Suprapubic skin (tissue), 4 donors: Measurements from ENCODE around the gene COQ9. TPM values are rescaled to one million over a fixed set of nuclear protein-coding genes. Genes with fewer than 3 reads are reported as not detected.

Source experiments
- DNase-seq, 2 donors: peaks; one replicate each; pipeline ENCODE4 v3.0.0-alpha.2; 2019; ENCODE audit warnings: low spot score in 2 of 2
- H3K27ac ChIP-seq: fragments of 200-600 bp; sonication (generic); one replicate; pipeline ENCODE4 v1.5.1; 2019
- H3K27me3 ChIP-seq: fragments of 200-600 bp; sonication (generic); one replicate; pipeline ENCODE4 v1.5.1; 2019
- H3K36me3 ChIP-seq: fragments of 200-600 bp; sonication (generic); one replicate; pipeline ENCODE4 v1.5.1; 2019
- H3K4me1 ChIP-seq: fragments of 200-600 bp; sonication (generic); one replicate; pipeline ENCODE4 v1.5.1; 2019
- H3K4me3 ChIP-seq: fragments of 200-600 bp; sonication (generic); one replicate; pipeline ENCODE4 v1.5.1; 2019; ENCODE audit warnings: mild to moderate bottlenecking
- H3K9me3 ChIP-seq: fragments of 200-600 bp; sonication (generic); one replicate; pipeline ENCODE4 v1.5.1; 2019
- EP300 ChIP-seq: sonication (generic); formaldehyde crosslinking; IDR thresholded peaks from one replicate; pipeline ENCODE4 v1.6.1; 2017; ENCODE audit warnings: antibody characterized with exemption
- POLR2A ChIP-seq, 2 donors: fragments of 450-650 bp; IDR thresholded peaks; one replicate each; pipeline ENCODE4 v1.6.1; 2017; ENCODE audit warnings: antibody characterized with exemption in 2 of 2, mild to moderate bottlenecking in 2 of 2, moderate library complexity in 2 of 2
- POLR2AphosphoS5 ChIP-seq, 3 donors: sonication (generic); formaldehyde crosslinking; IDR thresholded peaks; one replicate each; pipeline ENCODE4 v1.6.1; 2017; ENCODE audit warnings: antibody characterized with exemption in 3 of 3
- WGBS: methylation state at CpG from one replicate; pipeline ENCODE4 v1.1.5; 2018; 5-methylcytosine and 5-hydroxymethylcytosine counted together
- total RNA-seq, 4 donors: library from RNA; depleted of rRNA; stranded (reverse); fragments of >200 nt; gene quantifications; one replicate each; pipeline ENCODE4 v1.1.0, GENCODE V29; 2016
- TF ChIP-seq, protein P1 (sequence below), 2 donors: fragments of 200-600 bp in 1 of 2; fragments of 450-650 bp in 1 of 2; sonication (generic) in 1 of 2; IDR thresholded peaks; one replicate each; pipeline ENCODE4 v1.5.1; 2016 to 2019; ENCODE audit warnings: antibody characterized with exemption in 2 of 2, mild to moderate bottlenecking in 1 of 2, moderate library complexity in 1 of 2

COQ9 gene
- total RNA-seq, 4 donors from 2014 or later: 45.7 to 60.1 (median 48.8) TPM

DNA sequence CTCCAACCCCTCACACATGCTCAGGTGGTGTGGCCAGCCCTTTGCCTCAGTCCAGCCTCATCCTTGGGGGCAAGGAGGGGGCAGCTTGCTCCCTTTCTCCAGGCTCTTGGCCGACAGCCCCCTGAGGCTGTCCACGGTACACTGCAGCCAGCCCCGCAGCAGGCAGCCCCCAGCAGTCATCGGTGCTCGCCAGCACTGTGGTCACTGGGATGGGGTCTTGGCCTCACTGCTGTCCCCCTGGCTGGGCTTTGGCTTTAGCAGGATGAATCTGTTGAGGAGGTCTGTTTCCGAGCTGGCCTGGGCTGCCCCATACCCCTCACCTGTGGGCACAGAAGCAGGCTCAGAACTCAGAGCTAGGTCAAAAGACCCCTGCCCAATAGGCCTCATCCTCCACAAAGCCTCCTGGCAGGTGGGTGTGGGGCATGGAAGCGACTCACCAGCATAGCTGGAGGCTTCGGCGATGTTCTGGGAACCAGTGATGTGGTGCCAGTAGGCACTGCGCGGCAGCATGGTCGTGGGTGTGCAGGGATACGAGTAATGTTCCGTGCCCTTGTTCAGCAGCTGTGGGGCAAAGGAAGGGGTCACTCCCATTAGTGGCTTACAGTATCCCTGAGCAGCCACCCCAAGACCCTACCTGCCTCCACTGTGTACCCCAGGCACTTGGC lies 26.0 kb downstream of the COQ9 start:
- peaks cover 73% of the 10 kb centered on the region for H3K36me3 ChIP-seq
- H3K4me3 ChIP-seq: no peak overlapping the region
- H3K27ac ChIP-seq: no peak overlapping the region
- DNase-seq: no peak
- no peak for TF ChIP-seq EP300
- no peak for TF ChIP-seq POLR2AphosphoS5 (IDR thresholded peaks at IDR 0.05)
- 83% methylated on average over 10 of the region's 14 CpGs for WGBS
- H3K9me3 ChIP-seq: no peaks in the 10 kb centered on the region
- H3K4me1 ChIP-seq: peaks cover 36% of the 10 kb centered on the region
- H3K27me3 ChIP-seq: no peaks in the 10 kb centered on the region

DNA sequence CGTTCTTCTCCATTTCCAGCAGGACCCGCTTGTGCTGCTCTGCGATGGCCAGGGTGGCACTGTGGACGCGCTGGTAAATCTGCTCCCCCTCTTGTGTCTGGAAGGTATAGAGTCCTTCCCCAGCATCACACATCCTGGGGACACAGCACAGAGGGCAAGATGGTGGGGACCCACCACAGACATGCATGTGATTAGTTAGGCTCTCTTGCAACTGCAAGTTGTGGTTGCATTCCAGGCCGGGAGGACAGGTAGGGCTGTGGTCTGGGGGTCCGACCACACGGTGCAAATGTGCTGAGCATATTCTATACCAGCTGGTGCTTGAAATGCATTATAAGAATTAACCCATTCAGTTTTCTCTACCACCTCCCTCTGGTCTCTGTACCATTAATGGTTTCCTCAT lies 26.6 kb downstream of the COQ9 start:
- Histone ChIP-seq H3K4me3 (no peak overlapping the region), H3K27me3 (no peaks in the 10 kb centered on the region), H3K9me3 (no peaks in the 10 kb centered on the region), H3K27ac (no peak overlapping the region), H3K4me1 (peaks cover 41% of the 10 kb centered on the region), H3K36me3 (peaks cover 67% of the 10 kb centered on the region)
- no peak for DNase-seq
- TF ChIP-seq EP300: no peak
- 80% methylated on average over 8 of the region's 8 CpGs for WGBS

DNA sequence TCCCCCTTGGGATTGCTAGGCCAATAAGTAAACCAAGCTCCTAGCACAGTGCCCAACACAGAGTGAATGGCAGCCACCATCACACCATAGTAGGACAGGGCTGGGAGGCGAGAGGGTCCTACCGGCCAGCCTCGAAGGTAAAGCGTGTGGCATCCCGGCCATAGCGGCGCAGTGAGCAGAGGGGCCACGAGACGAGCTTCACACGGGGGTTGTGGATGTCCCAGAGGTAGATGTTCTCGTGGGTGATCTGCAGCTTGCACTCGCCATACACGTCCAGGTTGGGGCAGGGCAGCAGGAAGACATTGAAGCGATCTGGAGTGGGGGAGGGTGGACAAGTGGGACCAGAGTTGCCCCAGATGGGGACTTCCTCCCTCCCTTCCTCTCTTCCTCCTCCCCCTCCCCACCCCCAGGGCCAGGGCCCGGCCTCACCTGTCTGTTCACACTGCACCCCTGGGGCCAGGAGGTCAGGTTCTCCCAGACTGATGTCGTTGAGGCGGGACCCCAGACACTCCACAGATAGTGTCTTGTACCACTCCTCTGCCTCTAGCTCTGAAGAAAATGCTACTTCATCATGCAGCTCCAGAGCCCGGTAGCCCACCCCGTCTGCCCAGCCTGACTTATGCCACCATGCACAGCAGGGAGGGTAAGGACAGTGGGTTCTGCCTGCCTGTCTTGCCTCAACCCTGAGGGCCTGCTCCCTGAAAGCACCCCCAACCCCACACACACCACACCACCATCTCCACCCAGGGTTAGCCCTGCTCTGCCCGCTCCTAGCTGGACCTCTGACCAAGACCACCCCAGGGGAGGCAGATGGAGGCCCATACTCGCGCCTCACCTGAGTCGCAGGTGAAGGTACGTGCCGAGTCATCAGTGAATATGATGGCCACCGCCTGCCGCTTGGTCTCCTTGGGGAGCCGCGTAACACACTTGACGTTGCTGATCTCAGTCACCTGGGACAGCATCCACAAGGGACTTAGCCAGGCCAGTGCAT lies 27.7 kb downstream of the COQ9 start:
- Histone ChIP-seq H3K27me3 (no peaks in the 10 kb centered on the region), H3K4me1 (peaks cover 46% of the 10 kb centered on the region), H3K36me3 (peaks cover 56% of the 10 kb centered on the region), H3K4me3 (no peak overlapping the region), H3K27ac (no peak overlapping the region), H3K9me3 (no peaks in the 10 kb centered on the region)
- TF ChIP-seq POLR2AphosphoS5 (IDR thresholded peaks at IDR 0.05) (no peak), POLR2A (IDR thresholded peaks at IDR 0.05) (no peak), EP300 (no peak)
- TF ChIP-seq, protein P1, sequence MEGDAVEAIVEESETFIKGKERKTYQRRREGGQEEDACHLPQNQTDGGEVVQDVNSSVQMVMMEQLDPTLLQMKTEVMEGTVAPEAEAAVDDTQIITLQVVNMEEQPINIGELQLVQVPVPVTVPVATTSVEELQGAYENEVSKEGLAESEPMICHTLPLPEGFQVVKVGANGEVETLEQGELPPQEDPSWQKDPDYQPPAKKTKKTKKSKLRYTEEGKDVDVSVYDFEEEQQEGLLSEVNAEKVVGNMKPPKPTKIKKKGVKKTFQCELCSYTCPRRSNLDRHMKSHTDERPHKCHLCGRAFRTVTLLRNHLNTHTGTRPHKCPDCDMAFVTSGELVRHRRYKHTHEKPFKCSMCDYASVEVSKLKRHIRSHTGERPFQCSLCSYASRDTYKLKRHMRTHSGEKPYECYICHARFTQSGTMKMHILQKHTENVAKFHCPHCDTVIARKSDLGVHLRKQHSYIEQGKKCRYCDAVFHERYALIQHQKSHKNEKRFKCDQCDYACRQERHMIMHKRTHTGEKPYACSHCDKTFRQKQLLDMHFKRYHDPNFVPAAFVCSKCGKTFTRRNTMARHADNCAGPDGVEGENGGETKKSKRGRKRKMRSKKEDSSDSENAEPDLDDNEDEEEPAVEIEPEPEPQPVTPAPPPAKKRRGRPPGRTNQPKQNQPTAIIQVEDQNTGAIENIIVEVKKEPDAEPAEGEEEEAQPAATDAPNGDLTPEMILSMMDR (IDR thresholded peaks at IDR 0.05): no peak
- peak in 1 of 2 donors; percentile 59 for DNase-seq
- 84% methylated on average over 29 of the region's 30 CpGs for WGBS

DNA sequence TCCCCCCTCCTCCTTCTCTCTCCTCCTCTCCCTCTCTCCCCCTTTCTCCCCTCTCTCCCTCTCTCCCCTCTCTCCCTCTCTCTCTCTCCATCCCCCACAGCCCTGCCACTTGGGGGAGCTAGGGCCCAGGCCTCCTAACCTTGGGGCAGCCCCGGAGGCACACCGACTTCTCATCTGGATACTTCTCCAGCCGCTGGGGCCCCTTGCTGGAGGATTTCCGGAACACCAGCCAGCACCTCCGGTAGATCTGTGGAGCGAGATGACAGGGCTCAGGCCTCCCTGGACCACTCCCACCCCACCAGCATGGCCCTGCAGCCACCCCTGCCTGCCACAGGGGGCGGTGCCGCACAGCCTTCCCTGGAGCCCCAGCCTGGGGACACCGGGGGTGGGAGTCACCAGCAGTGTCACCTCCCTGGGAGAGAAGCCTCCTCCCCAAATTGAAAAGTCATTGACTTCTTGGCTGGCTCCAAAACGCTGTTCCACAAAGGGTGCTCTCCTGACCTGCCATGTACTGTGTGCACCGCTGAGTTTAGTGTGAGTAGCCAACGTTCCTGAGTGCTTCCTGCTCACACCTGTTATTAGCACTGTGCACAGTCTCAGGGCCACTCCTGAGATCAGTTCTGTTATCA lies 28.5 kb downstream of the COQ9 start:
- H3K36me3 ChIP-seq: peaks cover 47% of the 10 kb centered on the region
- DNase-seq: peak in 1 of 2 donors; percentile 67
- peaks cover 46% of the 10 kb centered on the region for H3K4me1 ChIP-seq
- 58% methylated on average over 8 of the region's 12 CpGs for WGBS
- H3K9me3 ChIP-seq: no peaks in the 10 kb centered on the region
- no peaks in the 10 kb centered on the region for H3K27me3 ChIP-seq
- H3K27ac ChIP-seq: no peak overlapping the region
- TF ChIP-seq POLR2A (IDR thresholded peaks at IDR 0.05) (no peak), POLR2AphosphoS5 (IDR thresholded peaks at IDR 0.05) (no peak), EP300 (no peak)
- TF ChIP-seq, protein P1 (IDR thresholded peaks at IDR 0.05): peak; percentile 6 to 55
- no peak overlapping the region for H3K4me3 ChIP-seq

DNA sequence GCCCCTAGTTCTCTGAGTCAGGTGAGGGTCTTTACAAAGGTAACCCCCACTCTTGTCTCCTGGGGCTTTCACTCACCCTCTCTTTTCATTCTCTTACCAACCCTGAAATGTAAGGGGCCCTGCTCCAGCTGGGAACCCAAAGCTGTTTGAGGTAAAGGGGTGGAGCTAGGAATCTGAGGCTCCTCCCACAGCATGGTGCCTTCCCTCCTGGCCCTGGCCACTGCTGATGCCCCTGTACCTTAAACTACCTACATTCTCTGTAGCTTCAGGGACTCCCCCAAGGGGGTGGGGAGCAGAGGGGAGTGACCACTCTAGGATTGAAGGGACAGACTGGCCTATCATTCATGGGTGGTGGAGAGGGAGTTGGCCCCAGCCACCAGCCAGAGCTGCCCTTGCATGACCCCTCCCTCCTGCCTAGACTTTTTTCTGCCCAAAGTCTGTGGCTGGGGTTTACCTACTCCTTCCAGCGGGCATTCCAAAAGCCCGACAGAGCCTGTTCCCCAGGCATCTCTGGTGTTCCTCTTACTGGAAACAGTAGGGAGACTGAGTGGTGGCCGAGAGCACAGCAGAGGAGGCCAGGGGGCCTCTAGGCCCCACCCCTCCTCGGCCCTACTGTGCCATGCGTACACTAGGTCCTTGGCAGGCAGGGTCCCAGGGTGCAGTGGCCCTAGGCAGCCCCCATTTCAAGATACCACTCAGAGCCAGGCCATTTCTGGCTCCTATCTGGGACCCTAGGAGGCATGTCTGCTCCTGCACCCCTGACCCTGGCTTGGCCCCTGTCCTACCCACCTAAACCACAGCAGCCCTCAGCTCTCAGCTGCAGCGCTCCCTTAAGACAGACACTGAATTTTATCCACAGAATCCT lies 29.5 kb downstream of the COQ9 start:
- TF ChIP-seq EP300 (no peak), POLR2A (IDR thresholded peaks at IDR 0.05) (no peak), POLR2AphosphoS5 (IDR thresholded peaks at IDR 0.05) (no peak)
- TF ChIP-seq, protein P1 (IDR thresholded peaks at IDR 0.05): no peak
- Histone ChIP-seq H3K27me3 (no peaks in the 10 kb centered on the region), H3K9me3 (no peaks in the 10 kb centered on the region), H3K27ac (no peak overlapping the region), H3K4me1 (peaks cover 47% of the 10 kb centered on the region), H3K4me3 (no peak overlapping the region), H3K36me3 (peaks cover 38% of the 10 kb centered on the region)
- WGBS: 90% methylated on average over 1 of the region's 6 CpGs
- DNase-seq: peak; percentile 44 to 74
